ENCODE measurements around the gene CRIP2. TPM values are rescaled to one million over a fixed set of nuclear protein-coding genes. Genes with fewer than 3 reads are reported as not detected.

The CRIP2 gene
- total and polyA plus RNA-seq, 2 of the 13 experiments (the other 11 are each of a cell fraction or from before 2014, with no cell fraction given): 31.6 to 37.9 TPM

GRCh38 chr14:105495990-105496830 lies 21.6 kb downstream of the CRIP2 start (continued):
- TF ChIP-seq CSRNP1 (CRISPR knock-in tag; IDR thresholded peaks at IDR 0.05) (peak; percentile 84; the same call in 1 of the 2 replicates), ZNF17 (CRISPR knock-in tag; IDR thresholded peaks at IDR 0.05) (no peak), POLR2A (IDR thresholded peaks at IDR 0.05; ENCODE audit: insufficient read depth in 1 of 2, low read depth in 2 of 2, low read length in 2 of 2) (peak in 1 of 2 experiments; percentile 78; a peak in 2 of 4 replicates), ZNF513 (CRISPR knock-in tag; conservative IDR thresholded peaks at IDR 0.05) (no peak), ZBTB4 (CRISPR knock-in tag; IDR thresholded peaks at IDR 0.05; ENCODE audit: borderline replicate concordance) (no peak), SP140L (CRISPR knock-in tag; IDR thresholded peaks at IDR 0.05; ENCODE audit: borderline replicate concordance) (no peak), ZNF274 (CRISPR knock-in tag; IDR thresholded peaks at IDR 0.05) (no peak; the same call in 1 of the 2 replicates), HDAC6 (IDR thresholded peaks at IDR 0.05; ENCODE audit: low read depth, low read length) (no peak), WIZ (CRISPR knock-in tag; IDR thresholded peaks at IDR 0.05) (no peak), GTF2F1 (IDR thresholded peaks at IDR 0.05; ENCODE audit: low read length) (no peak), DMAP1 (CRISPR knock-in tag; IDR thresholded peaks at IDR 0.05) (peak; percentile 57; the same call in 1 of the 2 replicates), ZNF619 (CRISPR knock-in tag; IDR thresholded peaks at IDR 0.05) (no peak), ATM (IDR thresholded peaks at IDR 0.05; ENCODE audit: borderline replicate concordance) (no peak), REXO4 (CRISPR knock-in tag; IDR thresholded peaks at IDR 0.05; ENCODE audit: borderline replicate concordance) (no peak), ZMAT5 (CRISPR knock-in tag; IDR thresholded peaks at IDR 0.05; ENCODE audit: borderline replicate concordance, low read depth) (no peak), NFIB (CRISPR knock-in tag; IDR thresholded peaks at IDR 0.05; ENCODE audit: borderline replicate concordance) (no peak), CC2D1A (CRISPR knock-in tag; IDR thresholded peaks at IDR 0.05) (no peak), HCFC1 (IDR thresholded peaks at IDR 0.05; ENCODE audit: low read depth, low read length) (no peak), HOMEZ (CRISPR knock-in tag; IDR thresholded peaks at IDR 0.05; ENCODE audit: low read depth) (peak; percentile 85; the same call in 1 of the 2 replicates), ZNF510 (CRISPR knock-in tag; IDR thresholded peaks at IDR 0.05; ENCODE audit: low read depth) (no peak), ISX (CRISPR knock-in tag; conservative IDR thresholded peaks at IDR 0.05) (no peak), GTF3A (CRISPR knock-in tag; conservative IDR thresholded peaks at IDR 0.05) (no peak)

Data from HepG2 (cell line).